HEK293 (cell line): ENCODE results near the gene EXOG.

Source experiments
- BCL11A ChIP-seq: fragments of 450-650 bp; formaldehyde crosslinking; IDR thresholded peaks from 2 replicates; pipeline ENCODE4 v1.5.1; 2016; ENCODE audit warnings: low read depth, missing biosample characterization, missing genetic modification characterization
- BCL11B ChIP-seq: fragments of 450-650 bp; formaldehyde crosslinking; IDR thresholded peaks from 2 replicates; pipeline ENCODE4 v1.5.1; 2016; ENCODE audit warnings: low read depth, missing biosample characterization, missing genetic modification characterization
- CTCF ChIP-seq: fragments of 450-650 bp; formaldehyde crosslinking; IDR thresholded peaks from 2 replicates; pipeline ENCODE4 v1.5.1; 2016; ENCODE audit warnings: missing biosample characterization, missing genetic modification characterization
- HOXA7 ChIP-seq: sonication (generic); formaldehyde crosslinking; IDR thresholded peaks from 2 replicates; pipeline ENCODE4 v1.8.1; 2022; ENCODE audit warnings: missing genetic modification reagents, borderline replicate concordance
- OVOL3 ChIP-seq: fragments of 450-650 bp; formaldehyde crosslinking; IDR thresholded peaks from 2 replicates; pipeline ENCODE4 v1.5.1; 2016; ENCODE audit warnings: missing biosample characterization, missing genetic modification characterization
- PRDM6 ChIP-seq: fragments of 450-650 bp; formaldehyde crosslinking; IDR thresholded peaks from 2 replicates; pipeline ENCODE4 v1.5.1; 2017; ENCODE audit warnings: missing biosample characterization, missing genetic modification characterization
- SETDB1 ChIP-seq: IDR thresholded peaks from one replicate; pipeline ENCODE4 v1.6.1; 2017; ENCODE audit warnings: mild to moderate bottlenecking, low read length, moderate library complexity, mixed read lengths; ENCODE audit not compliant: insufficient read length
- YY2 ChIP-seq: fragments of 450-650 bp; formaldehyde crosslinking; IDR thresholded peaks from 2 replicates; pipeline ENCODE4 v1.5.1; 2016; ENCODE audit warnings: missing biosample characterization, missing genetic modification characterization
- ZBTB1 ChIP-seq: fragments of 450-650 bp; formaldehyde crosslinking; IDR thresholded peaks from 2 replicates; pipeline ENCODE4 v1.5.1; 2016; ENCODE audit warnings: missing biosample characterization, missing genetic modification characterization
- ZBTB48 ChIP-seq: fragments of 450-650 bp; formaldehyde crosslinking; IDR thresholded peaks from 2 replicates; pipeline ENCODE4 v1.5.1; 2016; ENCODE audit warnings: missing biosample characterization, missing genetic modification characterization
- ZBTB49 ChIP-seq: fragments of 450-650 bp; formaldehyde crosslinking; IDR thresholded peaks from 2 replicates; pipeline ENCODE4 v1.5.1; 2016; ENCODE audit warnings: missing biosample characterization, missing genetic modification characterization, low read depth
- ZBTB7A ChIP-seq: fragments of 450-650 bp; formaldehyde crosslinking; IDR thresholded peaks from 2 replicates; pipeline ENCODE4 v1.5.1; 2016; ENCODE audit warnings: low read depth, missing biosample characterization, missing genetic modification characterization
- ZIC2 ChIP-seq: fragments of 450-650 bp; formaldehyde crosslinking; IDR thresholded peaks from 2 replicates; pipeline ENCODE4 v1.5.1; 2016; ENCODE audit warnings: missing biosample characterization, missing genetic modification characterization
- ZNF114 ChIP-seq: fragments of 450-650 bp; formaldehyde crosslinking; IDR thresholded peaks from 2 replicates; pipeline ENCODE4 v1.5.0; 2017; ENCODE audit warnings: missing biosample characterization, missing genetic modification characterization
- ZNF248 ChIP-seq: fragments of 450-650 bp; formaldehyde crosslinking; IDR thresholded peaks from 2 replicates; pipeline ENCODE4 v1.5.1; 2017; ENCODE audit warnings: missing biosample characterization, missing genetic modification characterization
- ZNF266 ChIP-seq: fragments of 450-650 bp; formaldehyde crosslinking; IDR thresholded peaks from 2 replicates; pipeline ENCODE4 v1.5.1; 2016; ENCODE audit warnings: missing biosample characterization, missing genetic modification characterization, low read depth
- ZNF274 ChIP-seq, 2 experiments: fragments of 200-500 bp in 1 of 2; fragments of 450-650 bp in 1 of 2; sonication (Bioruptor generic) in 1 of 2; formaldehyde crosslinking in 1 of 2; IDR thresholded peaks; 2 replicates each; pipeline versions ENCODE4 v1.5.1 to v1.6.1; 2014 to 2016; ENCODE audit warnings: borderline replicate concordance in 1 of 2, inconsistent platforms in 1 of 2, low read length in 1 of 2, missing biosample characterization in 1 of 2, missing genetic modification characterization in 1 of 2
- ZNF335 ChIP-seq: fragments of 450-650 bp; formaldehyde crosslinking; conservative IDR thresholded peaks from 2 replicates; pipeline ENCODE4 v1.5.1; 2016; ENCODE audit warnings: missing biosample characterization, missing genetic modification characterization
- ZNF398 ChIP-seq: fragments of 450-650 bp; formaldehyde crosslinking; IDR thresholded peaks from 2 replicates; pipeline ENCODE4 v1.5.1; 2017; ENCODE audit warnings: missing biosample characterization, missing genetic modification characterization
- ZNF426 ChIP-seq: fragments of 450-650 bp; formaldehyde crosslinking; IDR thresholded peaks from 2 replicates; pipeline ENCODE4 v1.5.1; 2017; ENCODE audit warnings: missing biosample characterization, missing genetic modification characterization, mild to moderate bottlenecking, inconsistent platforms, moderate library complexity
- ZNF510 ChIP-seq: fragments of 450-650 bp; formaldehyde crosslinking; IDR thresholded peaks from 2 replicates; pipeline ENCODE4 v1.5.1; 2018; ENCODE audit warnings: mild to moderate bottlenecking, missing genetic modification characterization, missing biosample characterization; ENCODE audit not compliant: insufficient replicate concordance
- ZNF548 ChIP-seq: fragments of 450-650 bp; formaldehyde crosslinking; IDR thresholded peaks from 2 replicates; pipeline ENCODE4 v1.5.1; 2016; ENCODE audit warnings: missing biosample characterization, missing genetic modification characterization
- ZNF549 ChIP-seq: fragments of 450-650 bp; IDR thresholded peaks from 2 replicates; pipeline ENCODE4 v1.5.1; 2018; ENCODE audit warnings: missing biosample characterization, missing genetic modification characterization, mild to moderate bottlenecking, inconsistent platforms, moderate library complexity
- ZNF561 ChIP-seq: fragments of 450-650 bp; IDR thresholded peaks from 2 replicates; pipeline ENCODE4 v1.5.1; 2018; ENCODE audit warnings: missing biosample characterization, missing genetic modification characterization, borderline replicate concordance
- ZNF585B ChIP-seq: fragments of 450-650 bp; formaldehyde crosslinking; IDR thresholded peaks from 2 replicates; pipeline ENCODE4 v1.5.1; 2016; ENCODE audit warnings: missing biosample characterization, missing genetic modification characterization
- ZNF624 ChIP-seq: fragments of 450-650 bp; formaldehyde crosslinking; IDR thresholded peaks from 2 replicates; pipeline ENCODE4 v1.5.1; 2017; ENCODE audit warnings: missing biosample characterization, missing genetic modification characterization
- ZNF768 ChIP-seq: fragments of 450-650 bp; formaldehyde crosslinking; IDR thresholded peaks from 2 replicates; pipeline ENCODE4 v1.5.1; 2018; ENCODE audit warnings: missing biosample characterization, mild to moderate bottlenecking, missing genetic modification characterization
- ZNF785 ChIP-seq: fragments of 450-650 bp; formaldehyde crosslinking; IDR thresholded peaks from 2 replicates; pipeline ENCODE4 v1.5.1; 2016; ENCODE audit warnings: missing biosample characterization, missing genetic modification characterization
- ZNF792 ChIP-seq: fragments of 450-650 bp; formaldehyde crosslinking; IDR thresholded peaks from 2 replicates; pipeline ENCODE4 v1.5.1; 2016; ENCODE audit warnings: missing biosample characterization, missing genetic modification characterization
- ZNF843 ChIP-seq: fragments of 450-650 bp; formaldehyde crosslinking; IDR thresholded peaks from 2 replicates; pipeline ENCODE4 v1.5.1; 2016; ENCODE audit warnings: missing biosample characterization, missing genetic modification characterization
- ZSCAN16 ChIP-seq: fragments of 450-650 bp; formaldehyde crosslinking; IDR thresholded peaks from 2 replicates; pipeline ENCODE4 v1.5.1; 2016; ENCODE audit warnings: missing biosample characterization, missing genetic modification characterization
- ZSCAN23 ChIP-seq: fragments of 450-650 bp; formaldehyde crosslinking; IDR thresholded peaks from 2 replicates; pipeline ENCODE4 v1.5.1; 2016; ENCODE audit warnings: missing biosample characterization, missing genetic modification characterization

Gene EXOG

GRCh38 chr3:38453075-38453912 lies 42.8 kb upstream of the EXOG start, which contains the start of gene ACVR2B (continued):
- TF ChIP-seq HOXA7 (CRISPR knock-in tag) (no peak), ZNF768 (tag by site-specific recombination) (no peak), ZIC2 (tag by site-specific recombination) (peak; percentile 73), ZBTB7A (tag by site-specific recombination) (no peak), ZNF624 (tag by site-specific recombination) (no peak), ZNF792 (tag by site-specific recombination) (no peak), ZSCAN16 (tag by site-specific recombination) (no peak), ZNF426 (tag by site-specific recombination) (no peak), ZNF398 (tag by site-specific recombination) (no peak), YY2 (no peak), ZSCAN23 (tag by site-specific recombination) (no peak), ZNF114 (tag by site-specific recombination) (no peak), ZBTB1 (tag by site-specific recombination) (no peak), ZNF549 (tag by site-specific recombination) (no peak), BCL11A (no peak), ZNF843 (tag by site-specific recombination) (no peak), ZNF585B (no peak), ZNF266 (tag by site-specific recombination) (no peak), PRDM6 (tag by site-specific recombination) (no peak), ZNF510 (tag by site-specific recombination) (no peak), ZNF561 (no peak), ZNF548 (no peak), ZNF335 (tag by site-specific recombination) (peak; percentile 65), ZBTB48 (no peak), ZNF274 (IDR thresholded peaks at IDR 0.05; ENCODE audit: low read length) (no peak), ZNF274 (tag by site-specific recombination; IDR thresholded peaks at IDR 0.05; ENCODE audit: borderline replicate concordance) (no peak), OVOL3 (tag by site-specific recombination) (no peak), BCL11B (tag by site-specific recombination) (no peak), ZNF248 (no peak), SETDB1 (no peak), ZBTB49 (tag by site-specific recombination) (no peak), CTCF (tag by site-specific recombination) (no peak), ZNF785 (tag by site-specific recombination) (no peak)
